DMS53 (cell line): Measurements from ENCODE around the gene PCSK1N.
A peak's percentile ranks its signal among the peaks of the same experiment; 100 is the strongest.
"Not testable (repeated sequence)": the region's sequence is repeated elsewhere in the genome, so short reads cannot be mapped to it uniquely, and the experiment has no call there.

Source experiments
- DNase-seq: peaks from one replicate; lab custom pipeline; 2025; lab: John Stamatoyannopoulos, UW

Gene PCSK1N

DNA sequence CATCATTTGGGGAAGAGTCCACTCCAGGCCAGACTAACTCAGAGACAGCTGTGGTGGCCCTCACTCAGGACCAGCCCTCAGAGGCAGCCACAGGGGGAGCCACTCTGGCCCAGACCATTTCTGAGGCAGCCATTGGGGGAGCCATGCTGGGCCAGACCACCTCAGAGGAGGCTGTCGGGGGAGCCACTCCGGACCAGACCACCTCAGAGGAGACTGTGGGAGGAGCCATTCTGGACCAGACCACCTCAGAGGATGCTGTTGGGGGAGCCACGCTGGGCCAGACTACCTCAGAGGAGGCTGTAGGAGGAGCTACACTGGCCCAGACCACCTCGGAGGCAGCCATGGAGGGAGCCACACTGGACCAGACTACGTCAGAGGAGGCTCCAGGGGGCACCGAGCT is 12.4 kb downstream of the PCSK1N start:
- DNase-seq = no peak

DNA sequence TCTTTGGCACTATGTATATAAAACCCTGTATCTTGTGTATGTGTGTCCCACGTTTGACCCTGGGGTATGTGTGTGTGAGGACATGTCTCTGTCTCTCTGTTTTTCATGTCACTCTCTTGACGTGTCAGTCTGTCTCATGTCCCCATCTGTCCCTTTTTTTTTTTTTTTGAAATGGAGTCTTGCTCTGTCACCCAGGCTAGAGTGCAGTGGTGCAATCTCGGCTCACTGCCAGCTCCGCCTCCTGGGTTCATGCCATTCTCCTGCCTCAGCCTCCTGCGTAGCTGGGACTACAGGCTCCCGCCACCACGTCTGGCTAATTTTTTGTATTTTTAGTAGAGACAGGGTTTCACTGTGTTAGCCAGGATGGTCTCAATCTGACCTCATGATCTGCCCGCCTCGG is 16.0 kb downstream of the PCSK1N start:
- DNase-seq = not testable (repeated sequence)

DNA sequence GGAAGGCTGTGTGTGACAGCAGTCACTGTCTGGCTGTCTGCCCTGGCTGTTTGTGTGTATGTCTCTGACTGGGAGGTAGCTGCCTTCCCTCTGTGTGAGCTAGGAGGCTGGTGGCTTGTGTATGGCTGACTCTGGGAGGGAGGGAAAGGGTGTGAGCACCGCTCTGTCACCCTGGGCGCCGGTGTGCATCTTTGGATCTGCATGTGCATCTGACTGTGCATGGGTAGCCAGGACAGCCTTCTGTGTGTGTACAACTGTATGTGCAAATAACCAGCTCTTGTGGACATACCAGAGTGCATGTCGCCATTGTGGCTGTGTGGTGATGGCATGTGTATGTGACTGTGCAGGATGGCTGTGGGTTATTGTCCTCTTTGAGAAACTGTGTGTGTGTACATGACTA is 16.5 kb downstream of the PCSK1N start:
- DNase-seq = no peak

DNA sequence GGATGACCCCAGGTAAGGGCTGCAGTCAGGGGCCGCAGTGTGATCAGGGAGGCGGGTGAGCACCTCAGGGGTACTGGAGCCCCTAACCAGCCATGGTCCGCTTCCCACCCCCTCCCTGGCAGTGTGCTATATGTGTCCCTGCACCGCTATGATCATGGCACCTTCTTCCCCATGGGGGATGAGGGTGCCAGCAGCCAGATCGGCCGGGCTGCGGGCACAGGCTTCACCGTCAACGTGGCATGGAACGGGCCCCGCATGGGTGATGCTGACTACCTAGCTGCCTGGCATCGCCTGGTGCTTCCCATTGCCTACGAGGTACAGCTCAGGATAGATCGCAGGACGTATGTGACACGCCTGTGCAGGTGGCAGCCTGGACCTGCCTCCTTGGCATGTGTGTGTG is 17.3 kb downstream of the PCSK1N start:
- no peak for DNase-seq

DNA sequence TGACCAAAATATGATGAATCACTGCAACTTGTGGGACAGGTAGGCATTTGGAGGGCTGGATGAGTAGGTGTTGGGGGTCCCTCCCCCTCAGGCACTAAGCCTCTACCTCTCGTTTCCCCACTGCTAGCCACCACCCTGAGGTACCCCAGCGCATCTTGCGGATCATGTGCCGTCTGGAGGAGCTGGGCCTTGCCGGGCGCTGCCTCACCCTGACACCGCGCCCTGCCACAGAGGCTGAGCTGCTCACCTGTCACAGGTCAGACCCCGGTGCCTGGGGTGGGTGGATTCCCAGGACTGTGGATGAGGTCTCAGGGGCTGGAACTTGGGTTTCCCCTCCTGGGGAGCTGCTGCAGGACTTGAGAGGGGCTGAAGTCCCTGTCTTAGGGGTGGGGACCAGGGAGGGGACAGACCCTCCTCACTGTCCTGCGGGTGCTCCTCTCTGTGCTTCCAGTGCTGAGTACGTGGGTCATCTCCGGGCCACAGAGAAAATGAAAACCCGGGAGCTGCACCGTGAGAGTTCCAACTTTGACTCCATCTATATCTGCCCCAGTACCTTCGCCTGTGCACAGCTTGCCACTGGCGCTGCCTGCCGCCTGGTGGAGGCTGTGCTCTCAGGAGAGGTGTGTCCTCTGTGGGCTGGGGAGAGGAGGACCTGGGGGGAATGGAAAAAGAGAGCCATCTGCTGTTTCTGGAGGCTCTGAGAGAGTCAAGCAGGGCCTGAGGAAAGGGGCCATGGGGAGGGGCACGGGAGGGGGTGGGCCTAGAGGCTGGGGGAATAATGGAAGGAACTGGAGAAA is 19.2 kb downstream of the PCSK1N start:
- no peak for DNase-seq

DNA sequence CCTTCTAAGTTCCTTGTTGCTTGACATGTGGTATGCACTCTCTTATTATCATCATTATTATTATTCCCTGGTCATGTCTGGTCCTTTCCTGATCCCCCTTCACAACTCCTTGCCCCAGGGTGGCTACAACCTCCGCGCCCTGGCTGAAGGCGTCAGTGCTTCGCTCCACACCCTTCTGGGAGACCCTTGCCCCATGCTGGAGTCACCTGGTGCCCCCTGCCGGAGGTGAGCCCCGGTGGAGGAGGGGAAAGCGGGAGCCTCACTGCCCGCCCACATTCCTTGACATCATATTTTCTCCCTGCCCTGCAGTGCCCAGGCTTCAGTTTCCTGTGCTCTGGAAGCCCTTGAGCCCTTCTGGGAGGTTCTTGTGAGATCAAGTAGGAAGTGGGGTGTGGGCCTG is 20.1 kb downstream of the PCSK1N start:
- no peak for DNase-seq

DNA sequence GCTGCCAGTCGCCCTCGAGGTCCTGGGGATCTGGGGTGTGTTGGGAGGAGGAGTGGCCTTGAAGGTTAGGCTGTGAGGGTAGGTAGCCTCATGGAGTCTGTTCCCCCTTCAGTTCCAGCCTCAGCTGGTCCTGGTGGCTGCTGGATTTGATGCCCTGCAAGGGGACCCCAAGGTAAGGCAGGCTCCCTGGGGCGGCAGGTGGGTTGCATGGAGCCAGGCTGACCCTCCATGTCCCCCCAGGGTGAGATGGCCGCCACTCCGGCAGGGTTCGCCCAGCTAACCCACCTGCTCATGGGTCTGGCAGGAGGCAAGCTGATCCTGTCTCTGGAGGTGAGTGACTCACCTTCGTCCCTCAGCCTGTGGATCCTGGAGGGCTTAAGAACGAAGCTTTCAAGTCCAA is 20.7 kb downstream of the PCSK1N start:
- no peak for DNase-seq

DNA sequence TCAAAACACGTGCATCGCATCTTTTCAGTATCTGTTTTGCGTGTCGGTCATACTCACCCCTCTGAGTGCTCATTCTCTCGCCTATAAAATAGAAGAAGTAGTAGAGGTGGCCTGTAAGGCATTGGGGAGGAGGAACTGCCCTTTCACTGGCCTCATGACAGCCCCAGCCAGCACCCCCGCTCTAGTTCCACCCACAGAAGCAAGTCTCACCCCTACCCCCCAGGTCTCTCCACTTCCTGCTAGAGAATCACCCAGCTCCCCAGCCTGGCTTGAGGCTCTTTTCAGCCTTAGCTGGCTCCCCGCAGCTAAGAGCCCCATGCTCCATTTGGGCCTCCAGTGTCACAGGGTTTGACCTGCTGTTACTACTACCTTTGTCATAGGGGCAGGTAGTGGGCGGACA is 21.8 kb downstream of the PCSK1N start:
- DNase-seq = no peak

DNA sequence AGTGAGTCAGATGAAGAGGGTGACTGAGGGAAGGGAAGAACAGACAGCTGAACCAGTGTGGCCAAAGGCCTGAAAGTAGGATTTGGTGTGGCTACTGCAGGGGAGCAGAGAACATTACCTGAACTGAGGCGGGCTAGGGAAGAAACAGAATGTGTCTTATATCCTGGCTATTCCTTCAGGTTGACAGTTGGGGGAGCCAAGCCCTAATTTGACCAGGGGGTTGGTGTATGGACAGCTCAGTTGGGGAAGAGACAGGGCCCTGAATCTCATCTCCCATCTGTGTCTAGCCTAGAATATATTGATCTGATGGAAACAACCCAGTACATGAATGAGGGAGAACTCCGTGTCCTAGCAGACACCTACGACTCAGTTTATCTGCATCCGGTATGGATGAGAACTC is 29.3 kb downstream of the PCSK1N start:
- peak; percentile 20 for DNase-seq

DNA sequence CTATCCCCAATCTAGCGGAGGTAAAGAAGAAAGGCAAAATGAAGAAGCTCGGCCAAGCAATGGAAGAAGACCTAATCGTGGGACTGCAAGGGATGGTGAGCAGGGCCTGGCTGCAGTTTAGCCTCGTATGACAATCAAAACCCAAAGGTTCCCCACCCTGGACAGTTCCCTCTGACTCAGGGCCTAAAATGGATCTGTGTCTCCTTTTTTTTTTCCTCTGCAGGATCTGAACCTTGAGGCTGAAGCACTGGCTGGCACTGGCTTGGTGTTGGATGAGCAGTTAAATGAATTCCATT is 32.6 kb downstream of the PCSK1N start:
- no peak for DNase-seq

DNA sequence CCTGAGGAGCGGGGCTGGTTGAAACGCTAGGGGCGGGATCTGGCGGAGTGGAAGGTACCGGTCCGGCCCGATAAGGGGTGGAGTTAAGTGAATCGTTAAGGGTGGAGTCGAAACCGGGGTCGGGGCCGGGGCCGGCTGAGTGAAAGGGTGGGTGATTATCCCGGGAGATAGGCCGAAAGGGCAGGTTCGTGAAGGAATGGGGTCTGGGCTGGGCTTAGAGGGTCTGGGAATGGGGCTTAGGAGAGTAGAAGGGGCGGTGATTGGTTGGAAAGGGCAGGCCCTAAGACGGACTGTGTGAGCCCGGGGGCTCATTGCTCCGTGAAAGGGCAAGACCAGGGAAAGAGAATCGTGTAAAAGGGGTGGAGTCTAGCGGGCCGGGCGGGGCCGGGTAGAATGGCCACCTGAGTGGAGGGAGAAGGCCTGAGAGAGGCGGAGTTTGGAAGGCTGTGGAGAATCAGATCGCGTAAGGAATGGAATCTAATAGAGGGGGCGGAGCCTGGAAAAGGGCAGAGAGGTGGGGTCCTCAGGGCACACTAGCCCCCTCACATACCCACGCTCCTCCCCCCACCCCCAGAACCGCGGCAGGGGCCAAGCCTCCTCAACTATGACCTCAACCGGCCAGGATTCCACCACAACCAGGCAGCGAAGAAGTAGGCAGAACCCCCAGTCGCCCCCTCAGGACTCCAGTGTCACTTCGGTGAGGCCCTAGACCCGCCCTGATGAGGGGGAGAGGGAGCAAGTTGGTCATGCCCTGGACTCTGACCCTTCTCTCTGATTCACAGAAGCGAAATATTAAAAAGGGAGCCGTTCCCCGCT is 33.1 kb downstream of the PCSK1N start:
- peak; percentile 94 for DNase-seq

DNA sequence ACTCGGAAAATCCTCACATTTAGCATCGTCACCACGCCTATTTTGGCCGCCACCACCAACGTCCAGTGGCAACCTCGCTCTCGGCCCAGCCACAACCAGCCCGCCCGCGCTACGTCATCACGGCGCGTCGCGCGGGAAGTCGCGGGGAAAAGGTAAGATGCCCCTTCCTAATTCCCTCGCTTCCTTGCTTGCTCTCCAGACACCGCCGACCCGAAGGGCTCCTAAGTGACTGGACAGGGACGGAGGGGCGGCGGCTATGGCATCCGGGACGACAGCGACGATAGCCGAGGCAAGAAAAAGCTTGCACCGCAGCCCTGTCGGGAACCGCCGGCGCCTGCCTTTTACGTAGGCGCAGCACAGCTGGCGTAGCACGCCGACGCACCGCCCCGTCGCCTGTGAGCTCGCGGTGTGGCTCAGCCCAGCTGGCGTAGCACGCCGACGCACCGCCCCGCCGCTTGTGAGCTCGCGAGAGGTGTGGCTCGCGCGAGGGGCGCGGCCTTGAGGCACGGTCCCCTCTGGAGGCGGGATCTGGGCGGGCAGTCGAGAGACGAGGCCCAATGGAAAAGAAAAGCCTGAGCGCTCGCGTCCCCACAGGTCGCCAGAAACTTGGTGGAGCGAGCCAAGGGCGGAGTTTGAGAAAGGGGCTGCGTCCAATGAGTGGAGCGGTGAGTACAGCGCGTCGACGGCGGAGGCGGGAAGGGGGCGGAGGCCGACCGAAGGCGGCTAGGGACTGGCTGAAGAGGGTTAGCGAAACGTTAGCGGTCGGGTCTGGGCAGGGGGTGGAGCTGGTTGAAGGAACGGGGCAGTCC is 33.9 kb downstream of the PCSK1N start, which contains the start of gene HDAC6:
HDAC6 (plus strand) TSS at position 788 of the 809 bp plus-strand sequence. CDS start 626 bp downstream, outside the sequence.
- DNase-seq = peak; percentile 99

DNA sequence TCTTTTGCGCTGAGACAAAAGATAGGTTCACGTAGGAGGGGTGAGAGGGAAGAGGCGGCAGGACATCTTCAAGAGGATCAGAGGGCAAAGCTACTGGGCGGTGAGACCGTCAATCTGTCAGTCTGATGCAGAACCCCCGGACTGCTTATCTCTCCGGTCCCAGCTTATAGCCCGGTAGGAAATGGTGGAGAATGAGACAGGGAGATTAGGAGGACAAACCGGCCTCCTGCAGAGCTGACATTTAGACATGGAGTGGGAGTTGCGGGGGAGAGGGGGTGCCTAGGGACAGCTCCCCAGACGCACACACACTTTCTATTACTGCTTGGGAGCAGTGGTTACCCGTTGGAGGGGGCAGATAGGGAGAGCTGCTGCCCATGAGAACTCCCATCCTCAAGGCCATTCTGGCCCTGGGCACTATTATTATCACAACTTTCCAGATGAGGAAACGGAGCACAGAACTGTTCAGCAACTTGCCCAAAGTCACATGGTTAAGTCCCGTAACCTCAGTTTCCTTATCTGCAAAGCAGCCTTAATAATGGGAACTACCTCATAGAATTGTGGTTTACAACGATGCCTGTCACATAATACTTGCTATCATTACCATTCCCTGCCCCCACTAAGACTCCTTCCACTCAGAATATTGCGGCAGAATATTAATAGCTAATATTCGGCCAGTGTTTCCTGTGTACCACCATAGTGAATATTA is 34.7 kb downstream of the PCSK1N start:
- no peak for DNase-seq

DNA sequence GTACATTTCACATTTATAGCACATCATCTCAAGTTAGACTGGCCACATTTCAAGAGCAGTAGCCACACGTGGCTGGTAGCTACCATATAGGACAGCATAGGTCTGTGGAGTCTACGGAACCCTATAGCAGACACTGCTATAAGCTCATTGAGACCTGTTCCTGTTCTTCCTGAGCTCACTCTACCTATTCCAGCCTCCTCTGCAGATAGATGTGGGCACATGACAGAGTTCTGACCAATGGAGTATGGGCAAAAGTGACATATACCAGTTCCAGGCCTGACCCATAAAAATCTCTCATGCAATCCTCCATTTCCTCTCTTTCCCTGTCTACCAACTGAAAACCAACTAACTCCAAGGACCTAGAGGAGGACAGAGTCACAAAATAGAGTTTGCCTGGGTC is 37.1 kb downstream of the PCSK1N start:
- DNase-seq = no peak

DNA sequence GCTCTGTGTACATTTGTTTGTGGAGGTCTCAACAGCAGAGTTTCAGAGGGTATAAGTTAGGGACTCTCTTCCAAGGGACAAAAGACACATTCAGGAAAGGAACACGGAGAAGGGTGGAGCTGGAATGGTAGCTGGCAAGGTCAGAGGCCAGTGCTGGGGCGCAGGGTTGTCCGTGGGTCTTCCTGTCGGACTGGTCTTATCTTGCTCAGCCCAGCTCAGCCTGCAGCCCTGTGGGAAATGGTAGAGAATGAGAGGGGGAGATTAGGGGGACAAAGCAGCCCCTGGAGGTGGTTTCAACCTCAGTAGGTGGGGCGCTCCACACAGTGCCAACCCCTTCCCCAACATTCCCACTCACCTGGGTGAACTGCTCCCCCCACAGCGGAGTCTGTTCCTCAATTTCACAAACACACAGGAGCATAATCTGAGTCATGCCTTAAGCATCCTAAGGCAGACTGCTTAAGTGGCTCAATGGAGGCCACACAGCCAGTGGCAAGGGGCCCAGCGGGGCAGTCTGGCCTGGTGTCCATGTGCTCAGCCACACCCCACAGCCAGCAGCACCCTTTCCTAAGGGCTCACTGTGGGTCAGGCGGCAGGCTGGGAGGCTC is 40.4 kb downstream of the PCSK1N start:
- DNase-seq = no peak

DNA sequence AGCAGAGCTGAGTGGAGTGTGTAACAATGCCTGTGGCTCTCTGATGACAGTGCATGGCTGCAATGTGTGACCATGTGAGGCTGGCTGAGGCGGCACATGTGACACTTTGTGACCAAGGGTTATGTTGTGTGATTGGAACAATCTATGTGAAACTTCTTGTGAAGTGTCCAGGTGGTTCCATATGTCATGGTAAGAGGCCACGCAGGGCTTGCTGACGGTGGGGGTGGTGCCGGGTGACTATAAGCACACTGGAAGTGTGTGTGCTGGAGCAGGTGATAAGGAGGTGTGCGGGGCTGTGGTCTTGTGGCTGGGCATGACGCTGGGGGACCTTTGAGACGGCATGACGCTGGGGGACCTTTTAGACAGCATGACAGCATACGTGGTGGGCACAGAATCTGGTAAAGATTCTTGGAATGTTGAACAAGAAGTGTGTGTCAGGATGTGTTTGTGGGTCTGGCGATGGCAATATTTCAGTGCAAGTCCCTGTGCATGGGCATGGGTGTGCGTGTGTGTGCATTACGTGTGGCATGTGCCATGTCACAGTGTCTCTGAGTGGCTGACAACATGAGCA is 41.0 kb downstream of the PCSK1N start:
- DNase-seq = no peak

DNA sequence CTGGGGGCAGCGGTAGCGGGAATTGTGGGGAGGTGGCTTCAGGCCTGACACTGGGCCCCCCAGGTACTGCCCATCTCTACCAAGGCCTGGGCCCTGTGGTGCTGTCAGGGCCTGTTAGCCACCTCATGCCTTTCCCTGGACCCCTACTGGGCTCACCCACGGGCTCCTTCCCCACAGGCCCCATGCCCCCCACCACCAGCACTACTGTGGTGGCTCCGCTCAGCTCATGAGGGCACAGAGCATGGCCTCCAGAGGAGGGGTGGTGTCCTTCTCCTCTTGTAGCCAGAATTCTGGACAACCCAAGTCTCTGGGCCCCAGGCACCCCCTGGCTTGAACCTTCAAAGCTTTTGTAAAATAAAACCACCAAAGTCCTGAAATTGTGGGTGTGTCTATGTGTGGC is 41.5 kb downstream of the PCSK1N start:
- DNase-seq = no peak

DNA sequence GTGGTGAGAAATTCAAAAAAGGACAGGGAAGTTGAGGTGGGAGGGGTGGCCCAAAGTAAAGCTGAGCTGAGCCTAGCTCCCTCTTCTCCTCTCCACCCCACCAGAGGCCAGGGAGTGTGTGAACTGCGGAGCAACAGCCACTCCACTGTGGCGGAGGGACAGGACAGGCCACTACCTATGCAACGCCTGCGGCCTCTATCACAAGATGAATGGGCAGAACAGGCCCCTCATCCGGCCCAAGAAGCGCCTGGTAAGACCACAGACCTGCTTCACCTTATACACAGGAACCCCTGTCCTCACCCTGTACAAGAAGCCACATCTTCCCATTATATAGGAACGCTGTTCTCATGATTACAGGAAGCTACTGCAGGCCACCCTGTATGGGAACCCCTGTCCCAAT is 43.2 kb downstream of the PCSK1N start:
- DNase-seq = no peak

DNA sequence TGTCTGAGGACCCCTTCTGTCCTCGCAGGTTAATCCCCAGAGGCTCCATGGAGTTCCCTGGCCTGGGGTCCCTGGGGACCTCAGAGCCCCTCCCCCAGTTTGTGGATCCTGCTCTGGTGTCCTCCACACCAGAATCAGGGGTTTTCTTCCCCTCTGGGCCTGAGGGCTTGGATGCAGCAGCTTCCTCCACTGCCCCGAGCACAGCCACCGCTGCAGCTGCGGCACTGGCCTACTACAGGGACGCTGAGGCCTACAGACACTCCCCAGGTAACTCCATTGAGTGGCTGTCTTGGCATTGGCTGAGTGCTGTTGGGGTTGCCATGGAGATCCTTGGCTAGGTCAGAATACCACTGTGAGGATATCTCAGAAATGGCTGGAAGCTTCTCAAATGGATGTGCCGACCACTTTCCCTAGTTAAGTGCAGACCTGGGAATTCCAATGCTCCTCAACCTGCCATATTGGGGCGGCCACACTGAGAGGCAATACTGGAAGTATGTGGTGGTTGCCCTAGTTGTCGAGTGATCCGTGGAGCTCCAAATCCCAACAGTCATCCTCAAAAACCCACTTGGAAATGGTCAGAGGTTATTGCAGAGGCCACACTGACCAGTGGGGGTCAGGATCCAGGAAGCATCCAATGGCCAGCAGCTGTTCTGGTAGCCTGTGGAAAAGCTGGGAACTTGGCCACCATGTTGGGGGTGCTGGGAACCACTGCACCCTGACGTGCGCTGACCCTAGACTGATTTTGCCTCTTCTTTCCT is 44.2 kb downstream of the PCSK1N start:
- peak; percentile 11 for DNase-seq

DNA sequence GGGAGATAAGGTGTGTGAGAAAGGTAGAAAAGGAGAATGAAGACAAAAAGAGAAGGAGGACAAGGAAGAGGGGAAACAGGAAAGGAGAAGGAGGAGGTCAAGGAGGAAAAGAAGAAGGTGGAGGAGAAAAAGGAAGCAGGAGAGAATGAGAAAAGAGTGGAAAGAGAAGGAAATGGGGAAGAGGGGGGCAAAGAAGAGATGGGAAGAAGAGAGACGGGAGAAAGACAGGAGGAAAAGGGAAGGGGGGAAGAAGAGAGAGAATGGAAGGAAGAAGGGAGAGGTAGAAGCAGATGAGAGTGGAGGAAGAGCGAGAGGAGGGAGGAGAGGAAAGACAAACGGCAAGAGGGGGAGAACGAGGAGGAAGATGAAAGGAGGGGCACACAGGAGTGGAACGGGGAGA is 44.9 kb downstream of the PCSK1N start:
- DNase-seq = no peak
